ENCODE measurements around the gene PATL1. TPM values are rescaled to one million over a fixed set of nuclear protein-coding genes. Genes with fewer than 3 reads are reported as not detected.

The PATL1 gene, protein sequence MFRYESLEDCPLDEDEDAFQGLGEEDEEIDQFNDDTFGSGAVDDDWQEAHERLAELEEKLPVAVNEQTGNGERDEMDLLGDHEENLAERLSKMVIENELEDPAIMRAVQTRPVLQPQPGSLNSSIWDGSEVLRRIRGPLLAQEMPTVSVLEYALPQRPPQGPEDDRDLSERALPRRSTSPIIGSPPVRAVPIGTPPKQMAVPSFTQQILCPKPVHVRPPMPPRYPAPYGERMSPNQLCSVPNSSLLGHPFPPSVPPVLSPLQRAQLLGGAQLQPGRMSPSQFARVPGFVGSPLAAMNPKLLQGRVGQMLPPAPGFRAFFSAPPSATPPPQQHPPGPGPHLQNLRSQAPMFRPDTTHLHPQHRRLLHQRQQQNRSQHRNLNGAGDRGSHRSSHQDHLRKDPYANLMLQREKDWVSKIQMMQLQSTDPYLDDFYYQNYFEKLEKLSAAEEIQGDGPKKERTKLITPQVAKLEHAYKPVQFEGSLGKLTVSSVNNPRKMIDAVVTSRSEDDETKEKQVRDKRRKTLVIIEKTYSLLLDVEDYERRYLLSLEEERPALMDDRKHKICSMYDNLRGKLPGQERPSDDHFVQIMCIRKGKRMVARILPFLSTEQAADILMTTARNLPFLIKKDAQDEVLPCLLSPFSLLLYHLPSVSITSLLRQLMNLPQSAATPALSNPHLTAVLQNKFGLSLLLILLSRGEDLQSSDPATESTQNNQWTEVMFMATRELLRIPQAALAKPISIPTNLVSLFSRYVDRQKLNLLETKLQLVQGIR
- 57.0 TPM for total RNA-seq (2021; ENCODE audit: unreplicated experiment)
- 29.2 TPM for polyA plus RNA-seq (2012; ENCODE audit: insufficient read length)
- Bru-seq, nascent RNA, result percentile 92 among the genes with signal in this experiment
- BruChase-seq, experiment 1, labeled RNA remaining after a 2-hour chase, result percentile 92 among the genes with signal in this experiment
- BruChase-seq, experiment 2, labeled RNA remaining after a 6-hour chase, result percentile 95 among the genes with signal in this experiment
- long read RNA-seq, full-length matches to known transcripts, result 2 of 9 reads
- long read RNA-seq, partial matches to known transcripts, result 4 of 9 reads
- long read RNA-seq, other reads (novel, unspliced or antisense), result 3 of 9 reads

DNA sequence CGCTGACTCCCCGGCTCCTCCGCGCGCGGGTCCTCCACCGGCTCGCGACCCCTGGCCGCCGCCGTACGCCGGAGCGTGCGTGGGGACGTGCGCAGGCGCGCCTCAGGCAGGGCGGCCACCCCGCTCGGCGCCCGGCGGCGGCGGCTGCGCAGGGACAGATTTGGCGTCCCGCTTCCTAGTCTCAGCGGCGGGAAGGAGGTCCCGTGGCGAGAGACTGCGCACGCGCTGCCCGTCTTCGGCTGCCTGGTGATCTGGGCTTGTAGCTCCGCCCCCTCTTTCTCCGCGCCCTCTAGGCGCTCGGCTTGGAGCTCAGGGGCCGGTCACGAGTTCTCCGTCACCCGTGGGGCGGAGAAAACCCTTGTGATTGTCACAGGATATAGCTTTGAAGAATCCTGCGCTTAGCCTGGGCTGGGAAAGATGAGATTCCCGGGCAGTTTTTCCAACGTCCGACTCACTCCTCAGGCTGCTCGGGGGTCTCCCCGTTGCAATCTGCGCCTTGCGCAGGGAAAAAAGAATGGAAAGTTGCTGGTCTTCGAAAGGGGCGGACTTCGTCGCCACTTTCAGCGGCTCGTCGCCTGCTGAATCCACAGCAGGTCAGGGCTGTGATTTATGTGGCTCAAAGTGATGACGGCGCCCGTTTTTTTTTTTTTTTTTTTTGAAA, at the start of gene PATL1:
Gene PATL1 (minus strand): TSS at position 88 of the 661 bp plus-strand sequence. CDS start 142 bp downstream, outside the sequence.
- ATAC-seq, result peak; percentile 95
- peak within 1 kb of the TSS; percentile 88 to 96 for H3K4me3 ChIP-seq (ENCODE audit: low read depth in 2 of 2, low read length in 2 of 2)
- intact Hi-C loops (cut with micrococcal nuclease; ENCODE audit: unreplicated experiment) (loop anchor here (5.0 to 10.0 kb wide), 3 partner anchors 37 to 136 kb away; no protein-coding TSS in a partner anchor), in situ Hi-C loops (cut with HindIII; ENCODE audit: low pct_unique_long_range_greater_than_20kb, low sequenced_read_pairs) (no loop called here)
- BruUV-seq (replicated peaks), result no TSS peak
- peaks cover 30% of the 10 kb centered on the region for H3K36me3 ChIP-seq (ENCODE audit: control insufficient read depth, insufficient read depth, low read length)
- peaks cover 20% of the 10 kb centered on the region for H3K4me1 ChIP-seq (ENCODE audit: control insufficient read depth, insufficient read depth, low read length)
- peak; percentile 92 for DNase-seq (ENCODE audit: low read depth, low spot score)
- ChIA-PET POLR2A (interaction anchor here (0.6 to 1.1 kb wide), 7 partner anchors 15 to 122 kb away, joined by 3 to 16 read pairs (median 3); no protein-coding TSS in a partner anchor), CTCF (interaction anchor here (0.5 to 0.7 kb wide), 3 partner anchors 27 to 114 kb away, joined by 3 to 8 read pairs (median 5); no protein-coding TSS in a partner anchor)
- no peaks in the 10 kb centered on the region for H3K9me3 ChIP-seq (ENCODE audit: control insufficient read depth, insufficient read depth, low read depth, low read length)
- H3K27ac ChIP-seq (ENCODE audit: low read length), result peak within 1 kb of the TSS; percentile 98
- no peaks in the 10 kb centered on the region for H3K27me3 ChIP-seq (ENCODE audit: control insufficient read depth, insufficient read depth, low read length)
- TF ChIP-seq TCF7L2 (IDR thresholded peaks at IDR 0.05; ENCODE audit: low read depth, low read length), result peak; percentile 94
- TF ChIP-seq POLR2AphosphoS5 (IDR thresholded peaks at IDR 0.05; ENCODE audit: low read depth, low read length), result peak; percentile 74; the same call in 1 of the 2 replicates
- TF ChIP-seq CTCF (IDR thresholded peaks at IDR 0.05), result no peak
- no peak for TF ChIP-seq SIN3A (IDR thresholded peaks at IDR 0.05; ENCODE audit: borderline replicate concordance, insufficient read depth, low read depth, low read length)
- TF ChIP-seq, protein P1, sequence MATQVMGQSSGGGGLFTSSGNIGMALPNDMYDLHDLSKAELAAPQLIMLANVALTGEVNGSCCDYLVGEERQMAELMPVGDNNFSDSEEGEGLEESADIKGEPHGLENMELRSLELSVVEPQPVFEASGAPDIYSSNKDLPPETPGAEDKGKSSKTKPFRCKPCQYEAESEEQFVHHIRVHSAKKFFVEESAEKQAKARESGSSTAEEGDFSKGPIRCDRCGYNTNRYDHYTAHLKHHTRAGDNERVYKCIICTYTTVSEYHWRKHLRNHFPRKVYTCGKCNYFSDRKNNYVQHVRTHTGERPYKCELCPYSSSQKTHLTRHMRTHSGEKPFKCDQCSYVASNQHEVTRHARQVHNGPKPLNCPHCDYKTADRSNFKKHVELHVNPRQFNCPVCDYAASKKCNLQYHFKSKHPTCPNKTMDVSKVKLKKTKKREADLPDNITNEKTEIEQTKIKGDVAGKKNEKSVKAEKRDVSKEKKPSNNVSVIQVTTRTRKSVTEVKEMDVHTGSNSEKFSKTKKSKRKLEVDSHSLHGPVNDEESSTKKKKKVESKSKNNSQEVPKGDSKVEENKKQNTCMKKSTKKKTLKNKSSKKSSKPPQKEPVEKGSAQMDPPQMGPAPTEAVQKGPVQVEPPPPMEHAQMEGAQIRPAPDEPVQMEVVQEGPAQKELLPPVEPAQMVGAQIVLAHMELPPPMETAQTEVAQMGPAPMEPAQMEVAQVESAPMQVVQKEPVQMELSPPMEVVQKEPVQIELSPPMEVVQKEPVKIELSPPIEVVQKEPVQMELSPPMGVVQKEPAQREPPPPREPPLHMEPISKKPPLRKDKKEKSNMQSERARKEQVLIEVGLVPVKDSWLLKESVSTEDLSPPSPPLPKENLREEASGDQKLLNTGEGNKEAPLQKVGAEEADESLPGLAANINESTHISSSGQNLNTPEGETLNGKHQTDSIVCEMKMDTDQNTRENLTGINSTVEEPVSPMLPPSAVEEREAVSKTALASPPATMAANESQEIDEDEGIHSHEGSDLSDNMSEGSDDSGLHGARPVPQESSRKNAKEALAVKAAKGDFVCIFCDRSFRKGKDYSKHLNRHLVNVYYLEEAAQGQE (IDR thresholded peaks at IDR 0.05; ENCODE audit: insufficient read depth in 1 of 2, low read depth in 2 of 2, low read length in 1 of 2), result no peak

GRCh38 chr11:59716051-59716450, 47.2 kb upstream of the PATL1 start:
- Histone ChIP-seq H3K9me3 (ENCODE audit: control insufficient read depth, insufficient read depth, low read depth, low read length) (no peaks in the 10 kb centered on the region), H3K27ac (ENCODE audit: low read length) (no peak overlapping the region), H3K27me3 (ENCODE audit: control insufficient read depth, insufficient read depth, low read length) (no peaks in the 10 kb centered on the region), H3K4me3 (ENCODE audit: low read depth in 2 of 2, low read length in 2 of 2) (no peak overlapping the region), H3K36me3 (ENCODE audit: control insufficient read depth, insufficient read depth, low read length) (no peaks in the 10 kb centered on the region), H3K4me1 (ENCODE audit: control insufficient read depth, insufficient read depth, low read length) (no peaks in the 10 kb centered on the region)
- in situ Hi-C loops (cut with HindIII; ENCODE audit: low pct_unique_long_range_greater_than_20kb, low sequenced_read_pairs) (no loop called here), intact Hi-C loops (cut with micrococcal nuclease; ENCODE audit: unreplicated experiment) (no loop called here)
- ChIA-PET POLR2A (no interaction called here), CTCF (no interaction called here)
- BruUV-seq (replicated peaks), result no TSS peak
- no peak for DNase-seq (ENCODE audit: low read depth, low spot score)
- ATAC-seq, result no peak
- TF ChIP-seq CTCF (IDR thresholded peaks at IDR 0.05) (no peak), POLR2AphosphoS5 (IDR thresholded peaks at IDR 0.05; ENCODE audit: low read depth, low read length) (no peak), SIN3A (IDR thresholded peaks at IDR 0.05; ENCODE audit: borderline replicate concordance, insufficient read depth, low read depth, low read length) (no peak), TCF7L2 (IDR thresholded peaks at IDR 0.05; ENCODE audit: low read depth, low read length) (no peak)
- TF ChIP-seq, protein P1 (IDR thresholded peaks at IDR 0.05; ENCODE audit: insufficient read depth in 1 of 2, low read depth in 2 of 2, low read length in 1 of 2), result no peak

All from Panc1 (cell line).